C4-2B (cell line): Measurements from ENCODE around the gene NUSAP1.

Experiments
- H3K27ac ChIP-seq: fragments of 450-650 bp; 2 replicates; pipeline ENCODE4 v1.5.1; 2017
- ZFX ChIP-seq: fragments of 450-650 bp; IDR thresholded peaks from 2 replicates; pipeline ENCODE4 v1.6.1; 2017
- TF ChIP-seq, protein P1 (sequence below): fragments of 450-650 bp; conservative IDR thresholded peaks from 2 replicates; pipeline ENCODE4 v1.5.1; 2017; ENCODE audit warnings: mild to moderate bottlenecking

The NUSAP1 gene

DNA sequence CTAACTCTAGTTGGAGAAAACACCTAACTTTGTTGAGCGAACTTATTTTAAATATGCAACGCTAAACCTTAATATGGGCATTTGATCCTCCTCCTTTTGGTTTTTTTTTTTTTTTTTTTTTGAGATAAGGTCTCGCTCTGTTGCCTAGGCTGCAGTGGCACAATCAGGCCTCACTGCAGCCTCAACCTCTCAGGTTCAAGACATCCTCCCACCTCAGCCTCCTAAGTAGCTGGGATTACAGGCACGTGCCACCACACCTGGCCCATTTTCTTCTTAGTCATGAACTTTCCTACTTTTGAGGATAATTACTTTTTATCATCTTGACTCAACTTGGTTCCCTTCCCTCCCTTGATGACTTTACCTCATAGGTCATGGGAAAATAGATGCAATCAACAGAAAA, 3.9 kb downstream of the NUSAP1 start:
- no peak overlapping the region for H3K27ac ChIP-seq
- TF ChIP-seq, protein P1, sequence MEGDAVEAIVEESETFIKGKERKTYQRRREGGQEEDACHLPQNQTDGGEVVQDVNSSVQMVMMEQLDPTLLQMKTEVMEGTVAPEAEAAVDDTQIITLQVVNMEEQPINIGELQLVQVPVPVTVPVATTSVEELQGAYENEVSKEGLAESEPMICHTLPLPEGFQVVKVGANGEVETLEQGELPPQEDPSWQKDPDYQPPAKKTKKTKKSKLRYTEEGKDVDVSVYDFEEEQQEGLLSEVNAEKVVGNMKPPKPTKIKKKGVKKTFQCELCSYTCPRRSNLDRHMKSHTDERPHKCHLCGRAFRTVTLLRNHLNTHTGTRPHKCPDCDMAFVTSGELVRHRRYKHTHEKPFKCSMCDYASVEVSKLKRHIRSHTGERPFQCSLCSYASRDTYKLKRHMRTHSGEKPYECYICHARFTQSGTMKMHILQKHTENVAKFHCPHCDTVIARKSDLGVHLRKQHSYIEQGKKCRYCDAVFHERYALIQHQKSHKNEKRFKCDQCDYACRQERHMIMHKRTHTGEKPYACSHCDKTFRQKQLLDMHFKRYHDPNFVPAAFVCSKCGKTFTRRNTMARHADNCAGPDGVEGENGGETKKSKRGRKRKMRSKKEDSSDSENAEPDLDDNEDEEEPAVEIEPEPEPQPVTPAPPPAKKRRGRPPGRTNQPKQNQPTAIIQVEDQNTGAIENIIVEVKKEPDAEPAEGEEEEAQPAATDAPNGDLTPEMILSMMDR: no peak

GRCh38 chr15:41337047-41337446, 4.4 kb downstream of the NUSAP1 start:
- H3K27ac ChIP-seq: no peak overlapping the region

DNA sequence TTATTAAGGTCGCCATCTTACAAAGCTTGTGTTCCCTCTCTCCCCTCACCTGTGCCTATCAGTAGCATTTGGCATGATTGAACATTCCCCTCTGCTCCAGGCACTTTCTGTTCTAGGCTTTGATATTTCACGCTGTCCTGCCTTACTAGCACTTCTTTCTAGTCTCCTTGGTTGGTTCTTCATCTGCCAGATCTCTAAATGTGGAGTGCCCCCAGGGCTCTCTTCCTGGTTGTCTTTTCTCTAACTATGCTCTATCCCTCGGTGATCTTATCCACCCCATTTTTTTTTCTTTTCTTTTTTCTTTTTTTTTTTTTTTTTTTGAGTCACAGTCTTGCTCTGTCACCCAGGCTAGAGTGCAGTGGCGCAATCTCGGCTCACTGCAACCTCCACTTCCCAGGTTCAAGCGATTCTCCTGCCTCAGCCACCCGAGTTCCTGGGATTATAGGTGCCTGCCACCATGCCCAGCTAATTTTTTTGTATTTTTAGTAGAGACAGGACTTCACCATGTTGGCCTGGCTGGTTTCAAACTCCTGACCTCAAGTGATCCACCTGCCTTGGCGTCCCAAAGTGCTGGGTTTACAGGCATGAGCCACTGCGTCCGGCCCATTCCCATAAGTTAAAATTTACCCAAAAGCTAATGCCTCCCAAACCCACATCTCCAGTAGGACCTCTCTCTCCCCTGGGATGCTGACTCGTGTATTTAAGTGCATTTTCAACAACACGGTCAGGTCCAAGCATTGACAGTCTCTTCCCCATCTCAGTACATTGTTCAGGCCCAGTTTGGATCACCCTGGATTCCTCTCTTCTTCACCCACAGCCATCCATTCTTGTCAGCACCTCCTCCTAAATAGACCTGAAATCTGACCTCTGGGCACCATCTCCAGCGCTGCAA, 5.2 kb downstream of the NUSAP1 start:
- TF ChIP-seq, protein P1: no peak
- no peak for TF ChIP-seq ZFX
- no peak overlapping the region for H3K27ac ChIP-seq

More at GRCh38 chr15:41337047-41337446, 4.4 kb downstream of the NUSAP1 start:
- TF ChIP-seq, protein P1: no peak
- TF ChIP-seq ZFX: no peak

DNA sequence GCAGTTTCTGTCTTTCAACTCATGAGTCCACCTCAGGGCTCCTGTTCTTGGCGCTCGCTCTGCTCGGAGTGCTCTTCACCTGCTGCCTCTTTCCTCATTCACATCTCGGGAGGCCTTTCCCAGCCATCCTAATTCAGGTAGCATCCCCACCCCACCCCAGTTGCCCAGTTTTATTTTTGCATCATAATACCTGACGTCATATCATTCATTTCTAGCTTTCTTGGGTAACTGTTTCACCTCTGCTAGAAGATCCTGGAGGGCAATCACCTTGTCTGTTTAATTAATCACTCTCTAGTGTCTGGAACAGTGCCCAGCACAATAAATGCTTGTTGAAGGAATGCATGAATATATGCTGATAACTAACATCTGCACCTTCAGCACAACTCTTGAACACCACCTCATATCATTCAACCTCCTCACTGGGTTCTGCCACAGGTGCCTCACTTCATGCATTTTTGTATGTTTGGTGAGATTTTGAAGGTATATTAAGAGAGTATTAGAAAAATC, 7.6 kb downstream of the NUSAP1 start:
- TF ChIP-seq ZFX: no peak
- TF ChIP-seq, protein P1: no peak
- no peak overlapping the region for H3K27ac ChIP-seq

DNA sequence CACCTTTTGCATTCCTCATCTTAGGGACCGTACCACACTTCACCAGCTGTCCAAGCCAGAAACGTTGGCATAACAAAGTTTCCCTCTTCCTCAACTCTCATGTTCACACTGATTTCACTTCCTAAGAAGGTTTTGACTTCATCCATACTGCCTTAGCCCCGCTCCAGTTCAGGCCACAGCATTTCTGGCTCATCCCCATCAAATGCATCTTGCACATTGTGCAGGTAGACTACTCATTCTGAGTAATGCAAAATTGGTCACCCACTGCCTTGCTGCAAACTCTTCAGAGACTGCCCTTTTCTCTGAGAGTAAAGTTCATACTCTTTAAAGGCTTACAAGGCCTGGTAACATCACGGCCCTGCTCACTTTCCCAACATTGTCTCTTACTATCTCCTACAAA, 8.8 kb downstream of the NUSAP1 start:
- TF ChIP-seq, protein P1: no peak
- TF ChIP-seq ZFX: no peak
- no peak overlapping the region for H3K27ac ChIP-seq

DNA sequence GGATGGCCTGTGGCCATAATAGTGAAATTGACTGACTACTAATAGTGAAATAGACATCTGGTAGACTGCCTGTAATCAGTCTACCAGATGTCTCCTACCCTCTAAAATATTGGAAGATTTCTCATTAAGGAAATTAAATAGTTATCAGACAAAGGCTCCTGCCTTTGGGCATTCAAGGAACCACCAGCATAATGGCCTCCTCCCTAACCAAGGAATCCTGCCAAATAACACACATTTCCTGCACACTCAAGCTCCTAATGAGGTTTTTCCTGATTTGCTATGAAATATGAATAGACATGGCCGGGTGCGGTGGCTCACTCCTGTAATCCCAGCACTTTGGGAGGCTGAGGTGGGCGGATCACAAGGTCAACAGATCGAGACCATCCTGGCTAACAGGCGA, 14.6 kb downstream of the NUSAP1 start:
- TF ChIP-seq, protein P1: no peak
- no peak for TF ChIP-seq ZFX
- H3K27ac ChIP-seq: no peak overlapping the region

GRCh38 chr15:41350057-41350717, 17.5 kb downstream of the NUSAP1 start:
- TF ChIP-seq, protein P1: no peak
- H3K27ac ChIP-seq: no peak overlapping the region
